GM12892 (cell line): ENCODE results near the gene WDR53.

Source experiments
- POLR2A ChIP-seq: IDR thresholded peaks from 2 replicates; pipeline ENCODE4 v1.6.1; 2011; ENCODE audit warnings: low read depth, low read length, control low read depth
- TAF1 ChIP-seq: IDR thresholded peaks from 2 replicates; pipeline ENCODE4 v1.6.1; 2011; ENCODE audit warnings: low read depth, mild to moderate bottlenecking, control low read depth, low read length, borderline replicate concordance

- TF ChIP-seq TAF1: no peak
- no peak for TF ChIP-seq POLR2A
Observed at GRCh38 chr3:196585044-196585757, 16.8 kb upstream of the WDR53 start.
